ENCODE measurements around the gene NUDT7. TPM values are rescaled to one million over a fixed set of nuclear protein-coding genes. Genes with fewer than 3 reads are reported as not detected.

Gene NUDT7
- total RNA-seq (2011; cell fraction: chromatin; rRNA removed; ENCODE audit: low replicate concordance): 3.2 and 8.9 TPM in 2 replicates
- total RNA-seq (2011; cell fraction: nucleolus; rRNA removed): 2.6 and 3.5 TPM in 2 replicates
- 4.7 and 9.1 TPM in 2 replicates for total RNA-seq (2011; cell fraction: nucleoplasm; rRNA removed)
- 4.7 and 5.7 TPM in 2 replicates for total RNA-seq (2014; rRNA removed)
- total RNA-seq (2014; rRNA removed; fragmentation: Illumina TruSeq; extraction: Trizol): 8.8 and 9.3 TPM in 2 replicates
- 7.4 and 8.1 TPM in 2 replicates for total RNA-seq (2015; rRNA removed; fragmentation: Illumina TruSeq; extraction: Trizol)
- 5.6 and 5.8 TPM in 2 replicates for total RNA-seq (2021)
- polyA plus RNA-seq (2011; rRNA removed): 11.5 and 12.9 TPM in 2 replicates
- 6.0 and 8.9 TPM in 2 replicates for polyA plus RNA-seq (2011; cell fraction: cytosol; rRNA removed)
- 4.7 and 5.7 TPM in 2 replicates for polyA plus RNA-seq (2011; cell fraction: nucleus; rRNA removed)
- 7.0 and 11.0 TPM in 2 replicates for polyA plus RNA-seq (2012)
- 10.9 and 11.5 TPM in 2 replicates for polyA plus RNA-seq (2014; fragmentation: Illumina TruSeq; extraction: Trizol)
- 10 to 100 TPM; 23.2 to 24.2 TPM for polyA plus RNA-seq (2014; fragmentation: Nextera tagmentation; extraction: Ambion mirVana)
- polyA plus RNA-seq (2014; rRNA removed): 10.5 and 12.4 TPM in 2 replicates
- 6.3 and 7.3 TPM in 2 replicates for polyA minus RNA-seq (2011; rRNA and poly(A)+ RNA removed)
- polyA minus RNA-seq (2011; cell fraction: cytosol; rRNA and poly(A)+ RNA removed): 4.1 TPM in 1 of 2 replicates, not detected in the other
- polyA minus RNA-seq (2011; cell fraction: nucleus; rRNA and poly(A)+ RNA removed): 2.1 and 2.6 TPM in 2 replicates
- Bru-seq, nascent RNA: percentile 51 among the genes with signal in this experiment
- percentile 48 among the genes with signal in this experiment for BruChase-seq, experiment 1, labeled RNA remaining after a 2-hour chase
- percentile 47 among the genes with signal in this experiment for BruChase-seq, experiment 2, labeled RNA remaining after a 6-hour chase
- long read RNA-seq, experiment 1, transcript NUDT7-202 (3 exons, 930 nt): major isoform, 5 of 14 reads
- long read RNA-seq, experiment 1, partial matches to known transcripts: 3 of 14 reads
- long read RNA-seq, experiment 1, other reads (novel, unspliced or antisense): 4 of 14 reads
- long read RNA-seq, experiment 2, partial matches to known transcripts: 1 of 4 reads
- long read RNA-seq, experiment 2, other reads (novel, unspliced or antisense): 0 of 4 reads
- long read RNA-seq, experiment 3, partial matches to known transcripts: 0 of 8 reads
- long read RNA-seq, experiment 3, other reads (novel, unspliced or antisense): 2 of 8 reads

DNA sequence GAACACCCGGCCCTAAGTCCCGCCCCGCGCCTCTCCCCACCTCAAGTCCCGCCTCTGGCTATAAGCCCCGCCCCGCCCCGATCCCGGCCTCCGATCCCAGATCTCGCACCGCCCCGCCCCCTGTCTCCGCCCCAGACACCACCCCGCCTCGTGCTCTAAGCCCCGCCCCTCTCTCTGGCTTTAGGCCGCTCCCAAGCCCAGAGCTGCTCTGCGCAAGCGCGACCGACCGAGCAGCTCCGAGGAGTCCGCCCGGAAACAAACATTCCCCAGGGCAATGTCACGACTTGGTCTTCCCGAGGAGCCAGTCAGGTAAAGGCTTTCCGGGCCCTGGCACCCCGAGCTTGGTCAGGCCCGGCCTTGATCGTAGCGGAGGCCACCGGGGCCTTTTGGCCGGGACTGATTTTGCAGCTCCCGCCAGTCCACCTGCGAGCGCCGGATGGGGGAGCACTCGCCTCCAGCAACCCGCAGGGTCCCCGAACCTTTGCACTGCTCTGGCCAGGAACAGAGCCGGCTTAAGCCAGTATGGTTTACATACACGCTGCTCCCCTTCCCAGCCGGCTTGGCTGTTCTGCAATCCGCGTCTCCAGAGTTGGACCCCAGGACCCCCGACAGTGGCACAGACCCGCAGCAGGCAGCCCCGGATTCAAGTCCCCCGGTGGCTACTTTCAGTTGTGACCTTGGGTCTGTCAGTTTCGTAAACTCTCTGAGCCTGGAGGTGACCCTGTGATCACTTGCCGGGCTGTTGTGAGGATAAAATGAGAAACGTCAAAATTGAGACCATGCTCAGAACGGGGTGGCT lies at the start of gene NUDT7:
TSS of gene NUDT7 (plus strand) at position 206 of the 799 bp plus-strand sequence. CDS start at position 275, 69 bp downstream.
- peak within 1 kb of the TSS; percentile 89 to 98 for H3K9ac ChIP-seq (ENCODE audit: insufficient read depth in 1 of 2, low read depth in 2 of 2, low read length in 2 of 2)
- H3K4me3 ChIP-seq: peak within 1 kb of the TSS; percentile 78
- DNase-seq (ENCODE audit: extremely low read depth in 1 of 4, low spot score in 3 of 4): peak; percentile 97 to 99 (median 98)
- no peaks in the 10 kb centered on the region; a peak in 1 of 5 replicates for H3K27me3 ChIP-seq (ENCODE audit: control insufficient read depth in 2 of 2, insufficient read depth in 2 of 2, low read length in 2 of 2)
- H3K4me2 ChIP-seq (ENCODE audit: insufficient read depth, low read length): peak within 1 kb of the TSS; percentile 93
- TSS peak; percentile 71 for BruUV-seq (replicated peaks)
- H3K27ac ChIP-seq (ENCODE audit: extremely low read depth, low read depth, low read length): peak within 1 kb of the TSS; percentile 87
- H4K20me1 ChIP-seq (replicated peaks; ENCODE audit: control insufficient read depth, insufficient read depth, low read length): no peaks in the 10 kb centered on the region
- H3K9me1 ChIP-seq (ENCODE audit: control insufficient read depth, insufficient read depth, low read length): no peaks in the 10 kb centered on the region
- ChIA-PET POLR2A (interaction anchor here (0.7 to 1.5 kb wide), 3 partner anchors 16 to 265 kb away, joined by 3 read pairs; no protein-coding TSS in a partner anchor), CTCF (ENCODE audit: low intra/inter-chr PET ratio) (interaction anchor here (0.6 kb wide), 1 partner anchor 229 kb away, joined by 5 read pairs; no protein-coding TSS in a partner anchor)
- H3K4me1 ChIP-seq (replicated peaks in 1 of 2; ENCODE audit: control insufficient read depth in 2 of 2, insufficient read depth in 2 of 2, low read length in 2 of 2): peaks cover 5 to 6% of the 10 kb centered on the region in 2 experiments; a peak in 4 of 5 replicates
- peak; percentile 95 for ATAC-seq
- under 1% methylated on average over 35 of the region's 55 CpGs for whole genome bisulfite sequencing (ENCODE audit: insufficient coverage, low coverage, missing lambda C conversion rate)
- H3K9me3 ChIP-seq (replicated peaks; ENCODE audit: control insufficient read depth, insufficient read depth, low read depth, low read length): no peaks in the 10 kb centered on the region
- no peaks in the 10 kb centered on the region for H3K36me3 ChIP-seq (ENCODE audit: control insufficient read depth, insufficient read depth, low read length)
- in situ Hi-C loops (cut with MboI) (no loop called here), intact Hi-C loops (cut with micrococcal nuclease) (no loop called here)
- peak within 1 kb of the TSS; percentile 97 for H2AFZ ChIP-seq (ENCODE audit: low read depth, low read length)
- peak; percentile 84 for FAIRE-seq
- peaks cover 2% of the 10 kb centered on the region; the same call in 1 of the 3 replicates for H3K79me2 ChIP-seq (ENCODE audit: control insufficient read depth, insufficient read depth, low read length)
- TF ChIP-seq YY1 (IDR thresholded peaks at IDR 0.05; ENCODE audit: borderline replicate concordance in 1 of 3, control insufficient read depth in 1 of 3, extremely low read depth in 1 of 3, insufficient read depth in 3 of 3, insufficient read length in 1 of 3, insufficient replicate concordance in 2 of 3, low read depth in 1 of 3, low read length in 2 of 3) (peak in 1 of 3 experiments; percentile 17), TAF1 (IDR thresholded peaks at IDR 0.05; ENCODE audit: control insufficient read depth, extremely low read depth, insufficient read depth, low read length, severe bottlenecking) (peak; percentile 74), ZNF165 (CRISPR knock-in tag; IDR thresholded peaks at IDR 0.05; ENCODE audit: borderline replicate concordance) (no peak), NONO (IDR thresholded peaks at IDR 0.05; ENCODE audit: low read depth in 2 of 2, low read length in 1 of 2) (0 out of 4 replicates have a peak, but pooled peaks of 1 of the 2 experiments have one; percentile 43), ZFX (CRISPR knock-in tag; IDR thresholded peaks at IDR 0.05) (peak; percentile 86), IFI16 (CRISPR knock-in tag; IDR thresholded peaks at IDR 0.05) (no peak), MTA3 (IDR thresholded peaks at IDR 0.05; ENCODE audit: borderline replicate concordance) (peak; percentile 58; the same call in 1 of the 2 replicates), POLR2B (IDR thresholded peaks at IDR 0.05; ENCODE audit: low read depth, partially characterized antibody) (peak; percentile 78), FUS (optimal IDR thresholded peaks at IDR 0.05; ENCODE audit: low read depth, low read length) (no peak), CHD4 (IDR thresholded peaks at IDR 0.05; ENCODE audit: insufficient read depth, insufficient replicate concordance, low read depth, low read length, poor library complexity, severe bottlenecking) (peak; percentile 56), MYBL2 (IDR thresholded peaks at IDR 0.05; ENCODE audit: low read depth) (no peak), MYBL2 (CRISPR knock-in tag; IDR thresholded peaks at IDR 0.05; ENCODE audit: borderline replicate concordance) (no peak), ZBED1 (IDR thresholded peaks at IDR 0.05) (peak; percentile 87; the same call in 1 of the 2 replicates)
- TF ChIP-seq, protein P1, sequence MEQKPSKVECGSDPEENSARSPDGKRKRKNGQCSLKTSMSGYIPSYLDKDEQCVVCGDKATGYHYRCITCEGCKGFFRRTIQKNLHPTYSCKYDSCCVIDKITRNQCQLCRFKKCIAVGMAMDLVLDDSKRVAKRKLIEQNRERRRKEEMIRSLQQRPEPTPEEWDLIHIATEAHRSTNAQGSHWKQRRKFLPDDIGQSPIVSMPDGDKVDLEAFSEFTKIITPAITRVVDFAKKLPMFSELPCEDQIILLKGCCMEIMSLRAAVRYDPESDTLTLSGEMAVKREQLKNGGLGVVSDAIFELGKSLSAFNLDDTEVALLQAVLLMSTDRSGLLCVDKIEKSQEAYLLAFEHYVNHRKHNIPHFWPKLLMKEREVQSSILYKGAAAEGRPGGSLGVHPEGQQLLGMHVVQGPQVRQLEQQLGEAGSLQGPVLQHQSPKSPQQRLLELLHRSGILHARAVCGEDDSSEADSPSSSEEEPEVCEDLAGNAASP (IDR thresholded peaks at IDR 0.05): no peak

Data from K562 (cell line).